ENCODE data around the gene SLC43A2. TPM values are rescaled to one million over a fixed set of nuclear protein-coding genes. Genes with fewer than 3 reads are reported as not detected.

Gene SLC43A2
- polyA plus RNA-seq, 1 donor from 2014 or later = 60.1 TPM

DNA sequence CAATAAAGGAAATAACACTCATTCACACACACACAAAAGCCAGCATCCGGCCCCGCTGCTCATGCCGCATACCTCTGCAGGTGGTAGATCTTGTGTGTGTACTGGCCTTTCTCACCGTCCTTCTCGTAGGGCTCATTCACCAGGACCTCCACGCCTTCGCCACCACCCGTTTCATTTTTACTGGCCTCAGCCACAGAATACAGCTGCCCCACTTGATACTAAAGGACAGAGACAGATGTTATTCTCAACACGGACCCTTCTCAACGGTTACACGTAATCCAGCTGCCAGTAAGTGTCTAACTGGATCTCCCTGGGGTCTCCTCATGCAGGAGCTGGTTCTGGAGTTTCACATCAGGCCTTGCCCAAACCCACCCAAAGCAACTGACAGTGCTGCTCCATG is 75.7 kb downstream of the SLC43A2 start:
- Histone ChIP-seq H2AFZ (ENCODE audit: low read depth, low read length) (no peak overlapping the region), H3K36me3 (ENCODE audit: insufficient read depth, low read length) (no peaks in the 10 kb centered on the region), H3F3A (ENCODE audit: insufficient read depth, low read length, poor library complexity, severe bottlenecking) (no peaks in the 10 kb centered on the region), H4K20me1 (ENCODE audit: insufficient read depth) (no peaks in the 10 kb centered on the region), H3K9ac (ENCODE audit: low read length) (no peak overlapping the region), H3K9me2 (ENCODE audit: insufficient read depth, low read length) (no peaks in the 10 kb centered on the region), H3K4me2 (ENCODE audit: low read length) (no peak overlapping the region), H3K27me3 (ENCODE audit: insufficient read depth, low read depth, low read length) (no peaks in the 10 kb centered on the region), H3K4me3 (ENCODE audit: low read length) (no peak overlapping the region), H3K79me2 (replicated peaks; ENCODE audit: insufficient read depth, low read length) (no peaks in the 10 kb centered on the region), H3K9me3 (ENCODE audit: low read length) (no peaks in the 10 kb centered on the region), H3K27ac (ENCODE audit: low read length) (no peak overlapping the region)
- TF ChIP-seq MXI1 (conservative IDR thresholded peaks at IDR 0.05; ENCODE audit: poor library complexity, severe bottlenecking) = no peak
- no peak for TF ChIP-seq TAF1 (IDR thresholded peaks at IDR 0.05; ENCODE audit: low read depth)
- TF ChIP-seq, protein P1, sequence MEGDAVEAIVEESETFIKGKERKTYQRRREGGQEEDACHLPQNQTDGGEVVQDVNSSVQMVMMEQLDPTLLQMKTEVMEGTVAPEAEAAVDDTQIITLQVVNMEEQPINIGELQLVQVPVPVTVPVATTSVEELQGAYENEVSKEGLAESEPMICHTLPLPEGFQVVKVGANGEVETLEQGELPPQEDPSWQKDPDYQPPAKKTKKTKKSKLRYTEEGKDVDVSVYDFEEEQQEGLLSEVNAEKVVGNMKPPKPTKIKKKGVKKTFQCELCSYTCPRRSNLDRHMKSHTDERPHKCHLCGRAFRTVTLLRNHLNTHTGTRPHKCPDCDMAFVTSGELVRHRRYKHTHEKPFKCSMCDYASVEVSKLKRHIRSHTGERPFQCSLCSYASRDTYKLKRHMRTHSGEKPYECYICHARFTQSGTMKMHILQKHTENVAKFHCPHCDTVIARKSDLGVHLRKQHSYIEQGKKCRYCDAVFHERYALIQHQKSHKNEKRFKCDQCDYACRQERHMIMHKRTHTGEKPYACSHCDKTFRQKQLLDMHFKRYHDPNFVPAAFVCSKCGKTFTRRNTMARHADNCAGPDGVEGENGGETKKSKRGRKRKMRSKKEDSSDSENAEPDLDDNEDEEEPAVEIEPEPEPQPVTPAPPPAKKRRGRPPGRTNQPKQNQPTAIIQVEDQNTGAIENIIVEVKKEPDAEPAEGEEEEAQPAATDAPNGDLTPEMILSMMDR (IDR thresholded peaks at IDR 0.05; ENCODE audit: poor library complexity, severe bottlenecking) = no peak
- TF ChIP-seq, protein P2, sequence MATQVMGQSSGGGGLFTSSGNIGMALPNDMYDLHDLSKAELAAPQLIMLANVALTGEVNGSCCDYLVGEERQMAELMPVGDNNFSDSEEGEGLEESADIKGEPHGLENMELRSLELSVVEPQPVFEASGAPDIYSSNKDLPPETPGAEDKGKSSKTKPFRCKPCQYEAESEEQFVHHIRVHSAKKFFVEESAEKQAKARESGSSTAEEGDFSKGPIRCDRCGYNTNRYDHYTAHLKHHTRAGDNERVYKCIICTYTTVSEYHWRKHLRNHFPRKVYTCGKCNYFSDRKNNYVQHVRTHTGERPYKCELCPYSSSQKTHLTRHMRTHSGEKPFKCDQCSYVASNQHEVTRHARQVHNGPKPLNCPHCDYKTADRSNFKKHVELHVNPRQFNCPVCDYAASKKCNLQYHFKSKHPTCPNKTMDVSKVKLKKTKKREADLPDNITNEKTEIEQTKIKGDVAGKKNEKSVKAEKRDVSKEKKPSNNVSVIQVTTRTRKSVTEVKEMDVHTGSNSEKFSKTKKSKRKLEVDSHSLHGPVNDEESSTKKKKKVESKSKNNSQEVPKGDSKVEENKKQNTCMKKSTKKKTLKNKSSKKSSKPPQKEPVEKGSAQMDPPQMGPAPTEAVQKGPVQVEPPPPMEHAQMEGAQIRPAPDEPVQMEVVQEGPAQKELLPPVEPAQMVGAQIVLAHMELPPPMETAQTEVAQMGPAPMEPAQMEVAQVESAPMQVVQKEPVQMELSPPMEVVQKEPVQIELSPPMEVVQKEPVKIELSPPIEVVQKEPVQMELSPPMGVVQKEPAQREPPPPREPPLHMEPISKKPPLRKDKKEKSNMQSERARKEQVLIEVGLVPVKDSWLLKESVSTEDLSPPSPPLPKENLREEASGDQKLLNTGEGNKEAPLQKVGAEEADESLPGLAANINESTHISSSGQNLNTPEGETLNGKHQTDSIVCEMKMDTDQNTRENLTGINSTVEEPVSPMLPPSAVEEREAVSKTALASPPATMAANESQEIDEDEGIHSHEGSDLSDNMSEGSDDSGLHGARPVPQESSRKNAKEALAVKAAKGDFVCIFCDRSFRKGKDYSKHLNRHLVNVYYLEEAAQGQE (IDR thresholded peaks at IDR 0.05; ENCODE audit: borderline replicate concordance) = no peak
- no peak for TF ChIP-seq RAD21 (conservative IDR thresholded peaks at IDR 0.05)
- no peak for TF ChIP-seq EP300 (conservative IDR thresholded peaks at IDR 0.05; ENCODE audit: poor library complexity, severe bottlenecking)
- TF ChIP-seq SMC3 (conservative IDR thresholded peaks at IDR 0.05; ENCODE audit: poor library complexity) = no peak
- no peak for TF ChIP-seq POLR2AphosphoS5 (IDR thresholded peaks at IDR 0.05)
- TF ChIP-seq EZH2 (IDR thresholded peaks at IDR 0.05; ENCODE audit: borderline replicate concordance, insufficient read depth, low read length, poor library complexity, severe bottlenecking) = no peak

DNA sequence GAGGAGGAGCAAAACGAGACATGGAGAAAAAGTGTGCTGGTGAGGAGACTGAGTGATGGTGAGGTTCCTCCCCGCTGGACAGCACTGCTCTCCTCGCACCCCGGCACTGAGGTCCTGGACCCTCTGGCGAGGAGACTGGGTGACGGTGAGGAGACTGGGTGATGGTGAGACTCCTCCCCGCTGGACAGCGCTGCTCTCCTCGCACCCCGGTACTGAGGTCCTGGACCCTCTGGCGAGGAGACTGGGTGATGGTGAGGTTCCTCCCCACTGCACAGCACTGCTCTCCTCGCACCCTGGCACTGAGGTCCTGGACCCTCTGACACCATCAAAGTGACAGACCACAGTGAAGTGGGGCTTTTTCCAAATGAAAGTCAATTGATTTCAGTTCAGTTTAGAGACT is 76.9 kb downstream of the SLC43A2 start:
- H3K9me3 ChIP-seq (ENCODE audit: low read length) = no peaks in the 10 kb centered on the region
- no peaks in the 10 kb centered on the region for H3K36me3 ChIP-seq (ENCODE audit: insufficient read depth, low read length)

More for the DNA sequence above, 76.9 kb downstream of the SLC43A2 start:
- H3K27me3 ChIP-seq (ENCODE audit: insufficient read depth, low read depth, low read length) = no peaks in the 10 kb centered on the region
- no peaks in the 10 kb centered on the region for H3F3A ChIP-seq (ENCODE audit: insufficient read depth, low read length, poor library complexity, severe bottlenecking)
- H3K27ac ChIP-seq (ENCODE audit: low read length) = no peak overlapping the region
- no peak overlapping the region for H3K9ac ChIP-seq (ENCODE audit: low read length)
- no peak for TF ChIP-seq MXI1 (conservative IDR thresholded peaks at IDR 0.05; ENCODE audit: poor library complexity, severe bottlenecking)
- no peak for TF ChIP-seq RAD21 (conservative IDR thresholded peaks at IDR 0.05)
- TF ChIP-seq EZH2 (IDR thresholded peaks at IDR 0.05; ENCODE audit: borderline replicate concordance, insufficient read depth, low read length, poor library complexity, severe bottlenecking) = no peak
- TF ChIP-seq TAF1 (IDR thresholded peaks at IDR 0.05; ENCODE audit: low read depth) = no peak
- TF ChIP-seq, protein P2 (IDR thresholded peaks at IDR 0.05; ENCODE audit: borderline replicate concordance) = no peak
- no peak for TF ChIP-seq EP300 (conservative IDR thresholded peaks at IDR 0.05; ENCODE audit: poor library complexity, severe bottlenecking)
- TF ChIP-seq SMC3 (conservative IDR thresholded peaks at IDR 0.05; ENCODE audit: poor library complexity) = no peak
- TF ChIP-seq, protein P1 (IDR thresholded peaks at IDR 0.05; ENCODE audit: poor library complexity, severe bottlenecking) = no peak
- no peak for TF ChIP-seq POLR2AphosphoS5 (IDR thresholded peaks at IDR 0.05)
- no peak overlapping the region for H3K4me3 ChIP-seq (ENCODE audit: low read length)
- no peaks in the 10 kb centered on the region for H3K79me2 ChIP-seq (replicated peaks; ENCODE audit: insufficient read depth, low read length)
- H3K9me2 ChIP-seq (ENCODE audit: insufficient read depth, low read length) = no peaks in the 10 kb centered on the region
- H2AFZ ChIP-seq (ENCODE audit: low read depth, low read length) = no peak overlapping the region
- no peak overlapping the region for H3K4me2 ChIP-seq (ENCODE audit: low read length)
- no peaks in the 10 kb centered on the region for H4K20me1 ChIP-seq (ENCODE audit: insufficient read depth)
